Small intestine (tissue), 7 donors: ENCODE data around the gene SRXN1. TPM values are rescaled to one million over a fixed set of nuclear protein-coding genes. Genes with fewer than 3 reads are reported as not detected.
A peak's percentile ranks its signal among the peaks of the same experiment; 100 is the strongest.

Source experiments
- DNase-seq, 2 donors: peaks; one replicate each; pipeline versions ENCODE4 v3.0.0 to v3.0.0-alpha.2; 2013
- FAIRE-seq: peaks from 2 replicates; lab custom pipeline; 2012; peaks lifted over from hg19 to GRCh38; lab: Jason Lieb, UNC
- H3K27ac ChIP-seq, 3 donors: one replicate each; pipeline ENCODE4 v1.5.1; 2013; ENCODE audit warnings: low read length in 2 of 3, mild to moderate bottlenecking in 2 of 3, control low read depth in 1 of 3, inconsistent platforms in 1 of 3, low read depth in 1 of 3, moderate library complexity in 1 of 3
- H3K27me3 ChIP-seq, 3 donors: one replicate each; pipeline ENCODE4 v1.6.1; 2013; ENCODE audit warnings: low read length in 3 of 3, inconsistent platforms in 1 of 3; ENCODE audit not compliant: control insufficient read depth in 3 of 3, insufficient read depth in 3 of 3
- H3K36me3 ChIP-seq, 3 donors: one replicate each; pipeline ENCODE4 v1.6.1; 2013; ENCODE audit warnings: low read length in 3 of 3, inconsistent platforms in 1 of 3, low read depth in 1 of 3, mild to moderate bottlenecking in 1 of 3, moderate library complexity in 1 of 3; ENCODE audit not compliant: control insufficient read depth in 3 of 3, insufficient read depth in 2 of 3
- H3K4me1 ChIP-seq, 3 donors: one replicate each; pipeline ENCODE4 v1.6.1; 2013; ENCODE audit warnings: low read length in 2 of 3, inconsistent platforms in 1 of 3, low read depth in 1 of 3, mild to moderate bottlenecking in 1 of 3, moderate library complexity in 1 of 3; ENCODE audit not compliant: control insufficient read depth in 3 of 3, insufficient read depth in 2 of 3
- H3K4me3 ChIP-seq, 3 donors: one replicate each; pipeline ENCODE4 v1.5.1; 2013; ENCODE audit warnings: low read length in 3 of 3, control low read depth in 1 of 3, inconsistent platforms in 1 of 3, low read depth in 1 of 3, mild to moderate bottlenecking in 1 of 3, moderate library complexity in 1 of 3
- H3K9me3 ChIP-seq, 2 donors: one replicate each; pipeline ENCODE4 v1.6.1; 2013; ENCODE audit warnings: low read depth in 1 of 2, low read length in 1 of 2; ENCODE audit not compliant: control insufficient read depth in 2 of 2, insufficient read depth in 1 of 2
- WGBS, 3 donors: extraction: QIAGEN DNeasy Blood & Tissue Kit; methylation state at CpG; one replicate each; pipeline ENCODE4 v1.1.7; 2013; 5-methylcytosine and 5-hydroxymethylcytosine counted together
- polyA plus RNA-seq, 4 donors: library from polyadenylated mRNA; stranded (reverse) in 3 of 4; unstranded in 1 of 4; fragments of 200-250 nt in 3 of 4; fragments of 120-200 nt in 1 of 4; gene quantifications; one replicate each; pipeline versions ENCODE4 v1.2.1 to v1.2.3, GENCODE V29; 2013
- donor health status: healthy with polysubstance abuse.
- donor health status: control.
- donor health status: control.
- donor health status: Bipolar disorder and iron deficiency.
- donor health status: healthy.

The SRXN1 gene
- polyA plus RNA-seq, 4 donors: 9.5 to 33.2 (median 30.9) TPM

DNA sequence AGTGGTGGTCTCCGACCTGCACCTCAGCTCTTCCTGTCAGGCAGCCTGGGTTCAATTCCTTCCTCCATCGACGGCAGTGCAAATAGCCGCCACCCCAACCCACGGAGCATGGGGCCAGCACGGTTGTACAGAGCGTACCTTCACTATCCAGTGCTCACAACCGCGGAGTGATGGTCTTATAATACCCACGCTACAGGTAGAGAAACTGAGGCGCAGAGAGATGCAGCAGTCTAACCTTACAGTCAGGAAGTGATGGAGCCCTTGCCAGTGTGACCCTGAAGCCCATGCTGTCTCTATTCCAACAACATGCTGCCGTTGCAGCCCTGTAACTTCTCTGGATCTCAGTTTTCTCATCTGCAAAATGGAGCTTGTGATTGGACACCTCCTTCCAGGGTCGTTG, 11.6 kb upstream of the SRXN1 start:
- H3K36me3 ChIP-seq: no peaks in the 10 kb centered on the region
- FAIRE-seq: no peak
- no peak overlapping the region for H3K27ac ChIP-seq
- no peak for DNase-seq
- no peaks in the 10 kb centered on the region for H3K9me3 ChIP-seq
- 39 to 55% (median 48%) methylated on average over 12 to 13 of the region's 13 CpGs for WGBS, 3 donors
- peaks cover 9 to 75% (median 29%) of the 10 kb centered on the region in 3 donors for H3K27me3 ChIP-seq
- no peak overlapping the region for H3K4me3 ChIP-seq
- H3K4me1 ChIP-seq: no peaks in the 10 kb centered on the region

DNA sequence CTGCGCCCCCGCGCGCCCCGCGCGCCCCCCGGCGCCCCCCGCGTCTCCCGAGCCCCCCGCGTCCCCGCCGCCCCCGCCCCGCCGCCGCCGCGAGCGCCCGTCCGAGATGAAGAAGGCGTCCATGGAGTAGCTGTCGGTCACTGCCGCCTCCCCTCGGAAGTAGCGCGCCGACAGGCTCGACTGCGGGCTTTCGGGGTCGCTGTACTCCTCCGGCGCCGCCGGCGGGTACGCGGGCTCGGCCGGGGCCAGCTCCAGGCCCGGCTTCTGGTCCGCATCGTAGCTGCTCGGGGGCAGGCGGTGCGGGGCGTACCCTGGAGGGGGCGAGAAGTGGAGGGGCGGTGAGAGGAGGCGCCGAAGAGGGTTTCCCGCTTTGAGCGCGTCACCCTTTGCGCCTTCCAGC, 11.2 kb upstream of the SRXN1 start:
- 5 to 29% (median 16%) methylated on average over 12 to 60 of the region's 60 CpGs for WGBS, 3 donors
- Histone ChIP-seq H3K9me3 (no peaks in the 10 kb centered on the region), H3K4me1 (no peaks in the 10 kb centered on the region), H3K27ac (no peak overlapping the region), H3K27me3 (peaks cover 9 to 80% (median 32%) of the 10 kb centered on the region in 3 donors), H3K4me3 (no peak overlapping the region), H3K36me3 (no peaks in the 10 kb centered on the region)
- FAIRE-seq (no peak), DNase-seq (no peak)

DNA sequence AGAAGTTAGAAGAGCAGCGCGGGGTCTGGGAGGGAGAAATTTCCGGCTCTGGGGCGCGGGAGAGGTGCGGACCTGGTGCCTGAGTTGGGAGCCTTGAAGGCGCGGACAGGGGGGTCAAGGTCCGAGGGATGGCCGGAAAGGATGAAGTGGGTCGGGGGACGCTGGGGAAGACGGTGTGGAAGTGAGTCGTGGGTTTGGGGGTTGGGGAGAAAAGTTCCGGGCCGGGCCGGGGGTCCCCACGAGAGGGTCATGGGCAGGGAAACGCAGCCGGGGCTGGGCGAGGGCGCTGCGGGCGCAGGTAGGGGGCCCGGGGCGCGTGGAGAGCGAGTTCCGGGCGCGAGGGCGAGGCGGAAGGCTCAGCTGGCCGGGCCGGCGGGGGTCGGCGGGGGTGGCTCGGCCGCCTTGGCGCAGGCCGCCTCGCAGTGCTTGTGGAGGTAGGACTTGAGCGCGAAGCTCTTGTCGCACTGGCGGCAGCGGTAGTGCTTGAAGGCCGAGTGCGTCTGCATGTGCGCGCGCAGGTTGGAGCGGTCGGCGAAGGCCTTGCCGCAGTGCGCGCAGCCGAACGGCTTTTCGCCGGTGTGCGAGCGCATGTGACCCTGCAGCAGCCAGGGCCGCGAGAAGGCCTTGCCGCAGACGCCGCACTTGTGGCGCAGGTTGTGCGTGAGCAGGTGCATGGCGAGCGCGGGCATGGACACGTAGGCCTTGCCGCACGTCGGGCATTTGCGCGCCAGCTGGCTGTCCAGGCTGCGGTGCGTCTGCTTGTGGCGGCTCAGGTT, 10.5 kb upstream of the SRXN1 start:
- DNase-seq: peak in 1 of 2 donors; percentile 40
- H3K4me3 ChIP-seq: no peak overlapping the region
- H3K27me3 ChIP-seq: peaks cover 9 to 83% (median 32%) of the 10 kb centered on the region in 3 donors
- WGBS, 3 donors: 4 to 10% (median 6%) methylated on average over 52 to 84 of the region's 84 CpGs
- H3K4me1 ChIP-seq: no peaks in the 10 kb centered on the region
- no peaks in the 10 kb centered on the region for H3K9me3 ChIP-seq
- no peaks in the 10 kb centered on the region for H3K36me3 ChIP-seq
- no peak overlapping the region for H3K27ac ChIP-seq
- no peak for FAIRE-seq

DNA sequence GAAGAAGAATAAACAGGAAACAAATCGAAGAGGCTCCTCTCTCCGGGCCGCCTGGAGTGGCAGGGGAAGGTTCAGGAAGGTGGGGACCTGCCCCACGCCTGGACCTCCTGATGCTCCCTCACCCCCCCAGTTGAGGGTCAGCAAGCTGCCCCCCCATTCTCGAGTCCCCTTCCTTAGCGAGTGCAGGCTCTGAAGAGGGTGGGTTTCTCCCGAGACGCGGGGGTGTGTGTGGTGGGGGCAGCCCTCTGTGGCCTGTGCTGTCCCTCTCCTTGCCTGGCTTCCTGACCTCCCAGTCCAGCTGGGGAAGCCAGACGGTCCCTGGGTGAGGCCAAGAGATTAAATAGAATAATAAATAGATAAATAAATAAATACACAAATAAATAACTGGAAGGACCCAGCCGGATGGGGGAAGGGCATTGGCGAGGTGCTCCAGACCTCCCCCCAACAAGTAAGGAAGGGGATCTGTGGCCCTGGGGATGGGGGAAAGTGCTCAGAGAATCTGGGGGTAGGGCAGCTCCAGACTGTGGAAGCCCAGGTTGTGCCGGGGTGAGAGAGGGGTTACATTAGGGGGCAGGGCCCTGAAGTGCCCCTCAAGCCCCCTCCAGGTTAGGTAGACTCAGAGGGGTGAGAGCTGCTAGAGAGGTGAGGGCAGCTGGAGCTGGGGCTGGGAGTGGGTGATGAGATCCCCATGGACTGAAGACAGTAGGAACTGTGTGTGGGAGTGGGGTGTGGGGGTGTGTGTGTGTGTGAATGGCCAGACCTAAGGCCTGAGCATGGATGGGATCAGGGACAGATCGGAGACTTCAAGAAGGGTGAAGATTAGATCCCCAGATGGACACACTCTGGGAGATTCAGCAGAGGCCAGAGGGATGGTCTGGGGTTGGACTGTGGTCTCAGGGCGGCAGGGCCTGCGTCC, 9.5 kb upstream of the SRXN1 start:
- no peak overlapping the region for H3K4me3 ChIP-seq
- WGBS, 3 donors: 20 to 37% (median 22%) methylated on average over 14 to 16 of the region's 16 CpGs
- H3K36me3 ChIP-seq: no peaks in the 10 kb centered on the region
- H3K4me1 ChIP-seq: no peaks in the 10 kb centered on the region
- DNase-seq (no peak), FAIRE-seq (no peak)
- no peak overlapping the region for H3K27ac ChIP-seq
- H3K9me3 ChIP-seq: no peaks in the 10 kb centered on the region
- H3K27me3 ChIP-seq: peaks cover 9 to 85% (median 32%) of the 10 kb centered on the region in 3 donors

DNA sequence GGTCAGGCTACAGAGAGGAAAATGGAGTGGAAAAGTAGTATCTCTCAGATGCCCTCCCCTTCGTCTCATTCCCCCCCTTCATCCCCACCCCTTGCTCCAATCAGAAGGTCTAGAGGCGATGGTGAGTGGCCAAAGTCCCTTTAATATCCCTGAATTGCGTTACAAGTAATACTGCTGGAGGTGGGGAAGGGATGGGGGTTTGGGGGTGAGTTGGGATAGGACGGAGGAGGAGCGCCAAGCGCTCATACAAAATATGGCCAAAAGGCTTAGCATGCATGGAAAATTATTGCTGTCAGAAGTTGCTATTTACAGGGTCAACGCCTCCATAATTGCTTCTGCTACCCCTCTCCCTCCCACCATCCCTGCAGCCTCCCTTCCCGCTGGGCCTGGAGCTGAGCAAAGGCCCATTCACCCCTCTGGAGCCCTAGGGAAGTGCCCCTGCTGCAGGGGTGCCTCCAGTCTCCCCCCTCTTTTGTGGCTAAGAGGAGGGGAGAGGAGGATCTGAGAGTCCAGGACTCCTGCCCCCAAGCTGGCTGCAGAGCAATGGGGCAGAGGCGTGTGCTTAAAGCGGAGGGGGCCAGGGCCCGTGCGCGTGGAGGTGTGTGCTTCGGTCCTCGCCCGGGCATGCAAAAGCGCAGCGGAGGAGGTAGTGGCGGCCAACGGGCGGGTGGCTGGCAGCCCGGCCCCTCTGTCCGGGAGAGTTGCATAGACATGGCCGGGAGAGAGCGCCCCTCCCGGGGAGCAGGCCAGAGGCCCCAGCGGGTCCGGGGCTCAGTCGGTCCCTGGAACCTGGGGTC, 8.7 kb upstream of the SRXN1 start:
- 19 to 24% (median 23%) methylated on average over 28 to 29 of the region's 29 CpGs for WGBS, 3 donors
- no peaks in the 10 kb centered on the region for H3K9me3 ChIP-seq
- H3K36me3 ChIP-seq: no peaks in the 10 kb centered on the region
- H3K27ac ChIP-seq: no peak overlapping the region
- DNase-seq (no peak), FAIRE-seq (no peak)
- peaks cover 9 to 83% (median 32%) of the 10 kb centered on the region in 3 donors for H3K27me3 ChIP-seq
- no peak overlapping the region for H3K4me3 ChIP-seq
- H3K4me1 ChIP-seq: no peaks in the 10 kb centered on the region

DNA sequence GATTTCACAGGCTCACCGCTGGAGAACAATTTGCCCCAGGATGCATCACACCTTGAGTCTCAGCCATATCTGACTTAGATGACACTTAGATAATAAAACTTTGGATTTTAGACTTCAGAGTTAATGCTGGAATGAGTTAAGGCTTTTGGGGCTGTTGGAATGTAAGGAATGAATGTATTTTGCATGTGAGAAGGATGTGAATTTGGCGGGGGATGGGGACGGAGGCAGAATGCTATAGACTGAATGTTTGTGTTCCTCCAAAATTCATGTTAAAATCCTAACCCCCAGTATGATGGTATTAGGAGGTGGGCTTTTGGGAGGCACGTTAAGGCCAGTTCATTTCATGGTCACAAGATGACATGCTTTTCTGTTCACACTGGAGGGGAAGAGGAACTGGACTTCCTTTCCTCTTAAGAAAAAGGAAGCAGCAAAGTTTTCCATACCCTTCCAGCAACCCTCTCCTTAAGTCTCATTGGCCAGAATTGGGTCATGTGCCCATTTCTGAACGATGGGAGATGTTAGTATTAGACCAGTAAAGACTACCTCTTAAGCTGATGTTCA, 5.8 kb upstream of the SRXN1 start:
- FAIRE-seq (no peak), DNase-seq (no peak)
- Histone ChIP-seq H3K27me3 (peaks cover 4 to 63% (median 28%) of the 10 kb centered on the region in 3 donors), H3K27ac (no peak overlapping the region), H3K36me3 (no peaks in the 10 kb centered on the region), H3K4me1 (peaks cover 0 to under 1% (median 0%) of the 10 kb centered on the region in 3 donors), H3K9me3 (no peaks in the 10 kb centered on the region), H3K4me3 (no peak overlapping the region)
- 30 to 33% (median 32%) methylated on average over 5 of the region's 5 CpGs for WGBS, 3 donors

DNA sequence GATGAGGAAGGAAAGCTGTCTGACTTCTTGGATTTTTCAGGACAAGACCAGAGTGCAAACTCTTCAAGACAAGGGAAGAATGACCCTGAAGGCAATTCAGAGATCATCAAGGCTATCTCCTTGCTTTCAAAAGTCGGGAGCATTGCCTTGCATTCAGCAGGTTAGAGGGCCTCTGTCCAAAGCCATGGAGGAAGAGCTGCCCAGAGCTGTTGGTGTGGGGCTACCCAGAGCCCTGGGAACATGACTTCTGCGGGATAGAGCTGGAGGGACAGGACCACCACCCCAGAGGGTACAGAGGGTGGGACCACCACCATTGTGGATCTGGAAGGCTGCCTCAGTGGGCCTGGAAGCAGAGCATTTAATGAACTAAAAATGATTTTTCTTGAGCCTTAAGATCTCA, 5.2 kb upstream of the SRXN1 start:
- Histone ChIP-seq H3K4me3 (no peak overlapping the region), H3K27ac (no peak overlapping the region), H3K27me3 (peaks cover 0 to 58% (median 25%) of the 10 kb centered on the region in 3 donors), H3K36me3 (no peaks in the 10 kb centered on the region), H3K4me1 (peaks cover 0 to 4% (median 0%) of the 10 kb centered on the region in 3 donors), H3K9me3 (no peaks in the 10 kb centered on the region)
- no peak for DNase-seq
- FAIRE-seq: no peak
- WGBS, 3 donors: 13 to 62% (median 38%) methylated on average over 2 of the region's 2 CpGs
